ENCODE results near the gene CALHM5.

CALHM5 gene

DNA sequence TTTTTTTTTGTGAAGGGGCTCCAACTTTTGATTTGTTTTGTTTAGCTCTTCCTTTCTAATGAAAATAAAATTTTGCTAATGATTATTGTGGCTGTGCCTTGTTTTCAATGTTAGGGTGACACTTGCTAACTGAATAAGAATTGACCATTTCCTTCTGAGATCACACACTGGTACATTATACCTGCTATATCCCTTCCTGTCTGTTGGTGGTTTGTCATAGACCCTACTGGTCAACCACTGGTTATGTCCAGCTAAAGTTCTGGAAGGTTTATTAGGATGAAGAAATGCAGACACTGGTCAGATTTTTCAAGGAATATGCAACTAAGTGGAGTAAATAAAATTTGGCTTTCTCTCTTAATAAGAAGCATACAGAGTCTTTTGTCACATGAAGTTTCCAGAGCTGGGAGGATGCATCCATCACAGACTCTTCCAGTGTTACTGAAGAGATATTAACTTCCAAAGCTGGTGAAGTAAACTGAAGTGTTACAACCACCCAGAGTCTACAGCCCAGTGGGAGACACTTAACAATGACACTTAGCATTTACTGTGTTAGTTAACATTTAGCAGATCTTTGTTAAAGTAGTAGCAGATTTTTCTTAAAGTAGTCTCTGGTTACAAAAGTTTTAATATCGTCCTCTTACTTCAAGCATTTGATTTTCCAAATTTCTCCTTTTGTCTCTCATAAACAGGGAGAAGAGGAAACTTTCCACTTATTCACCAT, 19.7 kb upstream of the CALHM5 start:
- TF ChIP-seq, protein P1, sequence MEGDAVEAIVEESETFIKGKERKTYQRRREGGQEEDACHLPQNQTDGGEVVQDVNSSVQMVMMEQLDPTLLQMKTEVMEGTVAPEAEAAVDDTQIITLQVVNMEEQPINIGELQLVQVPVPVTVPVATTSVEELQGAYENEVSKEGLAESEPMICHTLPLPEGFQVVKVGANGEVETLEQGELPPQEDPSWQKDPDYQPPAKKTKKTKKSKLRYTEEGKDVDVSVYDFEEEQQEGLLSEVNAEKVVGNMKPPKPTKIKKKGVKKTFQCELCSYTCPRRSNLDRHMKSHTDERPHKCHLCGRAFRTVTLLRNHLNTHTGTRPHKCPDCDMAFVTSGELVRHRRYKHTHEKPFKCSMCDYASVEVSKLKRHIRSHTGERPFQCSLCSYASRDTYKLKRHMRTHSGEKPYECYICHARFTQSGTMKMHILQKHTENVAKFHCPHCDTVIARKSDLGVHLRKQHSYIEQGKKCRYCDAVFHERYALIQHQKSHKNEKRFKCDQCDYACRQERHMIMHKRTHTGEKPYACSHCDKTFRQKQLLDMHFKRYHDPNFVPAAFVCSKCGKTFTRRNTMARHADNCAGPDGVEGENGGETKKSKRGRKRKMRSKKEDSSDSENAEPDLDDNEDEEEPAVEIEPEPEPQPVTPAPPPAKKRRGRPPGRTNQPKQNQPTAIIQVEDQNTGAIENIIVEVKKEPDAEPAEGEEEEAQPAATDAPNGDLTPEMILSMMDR (IDR thresholded peaks at IDR 0.05): no peak

- TF ChIP-seq, protein P1 (IDR thresholded peaks at IDR 0.05): no peak
These were observed 18.9 kb upstream of the CALHM5 start for GRCh38 chr6:116492331-116493067.

DNA sequence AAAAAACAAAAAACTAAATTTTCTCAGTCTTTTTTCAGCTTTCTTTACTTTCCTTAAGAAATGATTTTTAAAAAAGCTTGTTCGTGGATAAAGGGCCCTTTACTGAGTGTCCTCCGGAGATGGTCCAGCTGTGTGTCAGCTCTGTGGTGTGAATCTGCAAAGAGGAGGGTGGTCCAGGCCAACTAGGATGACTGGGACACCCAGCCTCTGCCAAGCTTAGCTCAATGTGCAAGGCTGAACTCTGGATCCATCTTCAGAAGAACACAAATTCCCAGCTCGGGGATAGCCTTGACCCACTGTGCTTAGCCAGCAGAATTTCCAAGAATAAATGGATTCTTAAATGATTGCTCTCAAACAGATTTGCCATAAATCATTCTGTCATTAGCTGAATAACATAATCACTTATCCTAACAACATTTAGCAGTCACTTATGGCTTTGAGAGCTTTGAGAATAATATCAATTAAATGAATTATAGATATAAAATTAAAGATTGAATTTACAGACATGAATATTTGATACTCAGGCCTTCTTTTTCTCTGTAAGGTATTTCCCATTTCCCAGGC, 14.2 kb upstream of the CALHM5 start:
- TF ChIP-seq, protein P1 (IDR thresholded peaks at IDR 0.05): no peak

DNA sequence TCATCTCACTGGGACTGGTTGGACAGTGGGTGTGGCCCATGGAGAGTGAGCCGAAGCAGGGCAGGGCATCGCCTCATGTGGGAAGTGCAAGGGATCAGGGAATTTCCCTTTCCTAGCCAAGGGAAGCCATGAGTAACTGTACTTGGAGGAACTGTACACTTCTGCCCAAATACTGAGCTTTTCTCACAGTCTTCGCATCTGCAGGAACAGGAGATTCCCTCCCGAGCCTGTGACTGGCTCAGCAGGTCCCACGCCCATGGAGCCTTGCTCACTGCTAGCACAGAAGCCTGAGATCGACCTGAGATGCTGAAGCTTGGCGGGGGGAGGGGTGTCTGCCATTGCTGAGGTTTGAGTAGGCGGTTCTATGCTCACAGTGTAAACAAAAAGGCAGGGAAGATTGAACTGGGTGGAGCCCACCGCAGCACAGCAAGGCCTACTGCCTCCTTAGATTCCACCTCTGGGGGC, 10.4 kb upstream of the CALHM5 start:
- TF ChIP-seq, protein P1 (IDR thresholded peaks at IDR 0.05): no peak

- TF ChIP-seq, protein P1 (IDR thresholded peaks at IDR 0.05): no peak
These were observed 4.1 kb upstream of the CALHM5 start for GRCh38 chr6:116507324-116507723.

DNA sequence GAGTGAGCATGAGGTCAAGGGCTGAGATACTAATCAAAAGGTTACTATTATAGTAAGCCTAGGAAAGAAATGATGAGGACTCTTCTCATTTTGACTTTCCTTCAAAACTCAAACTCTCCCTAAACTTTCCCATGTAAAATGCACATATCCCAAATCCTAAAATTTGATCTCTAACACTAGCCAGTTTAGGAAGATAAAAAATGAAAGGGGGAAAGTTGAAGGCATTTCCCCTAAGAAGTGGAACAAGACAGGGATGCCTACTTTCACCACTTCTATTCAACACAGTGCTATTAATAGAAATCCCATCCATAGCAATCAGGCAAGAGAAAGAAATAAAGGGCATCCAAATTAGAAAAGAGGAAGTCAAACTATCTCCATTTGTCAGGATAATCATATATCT, 2.9 kb upstream of the CALHM5 start:
- TF ChIP-seq, protein P1 (IDR thresholded peaks at IDR 0.05): no peak

DNA sequence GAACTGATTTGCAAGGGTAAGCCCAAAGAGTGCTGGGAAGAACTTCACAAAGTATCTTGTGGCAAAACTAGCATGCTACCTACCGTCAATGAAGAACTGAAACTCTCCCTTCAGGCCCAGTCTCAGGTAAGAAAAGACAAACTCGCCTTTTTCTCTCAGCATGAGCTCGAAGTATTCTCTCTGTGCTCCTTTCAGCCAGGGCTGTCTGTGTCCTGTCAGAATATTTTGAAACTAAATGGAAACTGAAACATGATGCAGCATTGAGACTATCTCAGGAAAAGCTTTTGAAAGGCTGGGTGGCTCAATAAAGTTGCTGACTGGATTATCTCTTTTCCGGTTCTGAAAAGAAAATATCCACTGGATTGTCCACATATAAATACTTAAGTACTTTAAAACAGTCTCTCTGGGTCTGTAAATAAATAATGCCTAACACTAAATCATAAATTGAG, 696 bp downstream of the CALHM5 start:
- TF ChIP-seq, protein P1 (IDR thresholded peaks at IDR 0.05): no peak
